K562 (cell line): Measurements from ENCODE around the gene CILP. TPM values are rescaled to one million over a fixed set of nuclear protein-coding genes. Genes with fewer than 3 reads are reported as not detected.

Experiments
- CHCHD3 ChIP-seq: fragments of 250-450 bp; sonication (Bioruptor Pico); IDR thresholded peaks from 2 replicates; pipeline ENCODE4 v2.1.2; 2022; ENCODE audit warnings: mild to moderate bottlenecking
- FUS ChIP-seq: fragments of 200-400 bp; formaldehyde crosslinking; optimal IDR thresholded peaks from 2 replicates; pipeline ENCODE3; 2017; ENCODE audit warnings: low read depth, low read length
- GTF2F1 ChIP-seq: IDR thresholded peaks from 2 replicates; pipeline ENCODE4 v1.6.1; 2011; ENCODE audit warnings: low read depth, low read length, improper control_type of control experiment
- HCFC1 ChIP-seq: IDR thresholded peaks from 2 replicates; pipeline ENCODE4 v1.6.1; 2012; ENCODE audit warnings: low read depth, low read length, improper control_type of control experiment
- HOXB6 ChIP-seq: fragments of 250-450 bp; sonication (Bioruptor Pico); IDR thresholded peaks from 2 replicates; pipeline ENCODE4 v1.5.1; 2022; ENCODE audit warnings: mild to moderate bottlenecking, borderline replicate concordance
- IRF2 ChIP-seq: sonication (generic); formaldehyde crosslinking; IDR thresholded peaks from 2 replicates; pipeline ENCODE4 v1.8.1; 2022; ENCODE audit warnings: mild to moderate bottlenecking, missing genetic modification reagents
- JUND ChIP-seq, 2 experiments: IDR thresholded peaks; 2 replicates in 1 of 2; 3 replicates in 1 of 2; pipeline ENCODE4 v1.6.1; 2011; ENCODE audit warnings: borderline replicate concordance in 2 of 2, low read depth in 2 of 2, low read length in 2 of 2, improper control_type of control experiment in 1 of 2, missing biosample characterization in 1 of 2, missing genetic modification characterization in 1 of 2, missing genetic modification reagents in 1 of 2
- MECOM ChIP-seq: fragments of 250-450 bp; sonication (Bioruptor Pico); IDR thresholded peaks from 2 replicates; pipeline ENCODE4 v1.8.0; 2022; ENCODE audit warnings: inconsistent platforms
- NELFE ChIP-seq: IDR thresholded peaks from 2 replicates; pipeline ENCODE4 v1.6.1; 2011; ENCODE audit warnings: mild to moderate bottlenecking; ENCODE audit not compliant: insufficient read depth, insufficient read length
- NFATC3 ChIP-seq: fragments of 450-650 bp; IDR thresholded peaks from 2 replicates; pipeline ENCODE4 v1.6.1; 2017; ENCODE audit warnings: mild to moderate bottlenecking
- NFIX ChIP-seq: fragments of 250-450 bp; sonication (Bioruptor Pico); IDR thresholded peaks from 2 replicates; pipeline ENCODE4 v1.4.0; 2020; ENCODE audit warnings: low read depth, mild to moderate bottlenecking, moderate library complexity
- NFXL1 ChIP-seq: fragments of 450-650 bp; formaldehyde crosslinking; IDR thresholded peaks from 2 replicates; pipeline ENCODE4 v1.4.0; 2021; ENCODE audit warnings: mild to moderate bottlenecking
- NRF1 ChIP-seq, 2 experiments: fragments of 450-650 bp; IDR thresholded peaks in 1 of 2; conservative IDR thresholded peaks in 1 of 2; 2 replicates each; pipeline ENCODE4 v1.6.1; 2014; ENCODE audit warnings: mild to moderate bottlenecking in 2 of 2
- PCBP2 ChIP-seq: fragments of 200-400 bp; formaldehyde crosslinking; IDR thresholded peaks from 2 replicates; pipeline ENCODE4 v1.6.1; 2018; ENCODE audit warnings: low read length, low read depth, mild to moderate bottlenecking, moderate library complexity; ENCODE audit not compliant: poor library complexity, severe bottlenecking
- PHF8 ChIP-seq: fragments of 200-600 bp; sonication (generic); IDR thresholded peaks from 2 replicates; pipeline ENCODE4 v1.6.1; 2012; ENCODE audit warnings: mixed run types, mild to moderate bottlenecking, inconsistent platforms, low read length, moderate library complexity, borderline replicate concordance
- SETDB1 ChIP-seq: IDR thresholded peaks from one replicate; pipeline ENCODE4 v1.6.1; 2012; ENCODE audit warnings: low read length, control low read depth, inconsistent platforms
- SRF ChIP-seq, 2 experiments: fragments of 250-450, 450-650 bp in 1 of 2; sonication (Bioruptor Pico) in 1 of 2; sonication (generic) in 1 of 2; formaldehyde crosslinking; IDR thresholded peaks; 2 replicates each; pipeline versions ENCODE4 v1.5.0 to v1.5.1; 2020 to 2022; ENCODE audit warnings: mild to moderate bottlenecking in 1 of 2, missing genetic modification reagents in 1 of 2
- TBL1XR1 ChIP-seq, 2 experiments: IDR thresholded peaks; 2 replicates each; pipeline ENCODE4 v1.6.1; 2012; ENCODE audit warnings: improper control_type of control experiment in 2 of 2, low read length in 2 of 2, mild to moderate bottlenecking in 1 of 2
- THRAP3 ChIP-seq: fragments of 450-650 bp; IDR thresholded peaks from 2 replicates; pipeline ENCODE4 v1.6.1; 2016; ENCODE audit warnings: mild to moderate bottlenecking, inconsistent platforms, borderline replicate concordance
- ZBTB8A ChIP-seq: fragments of 450-650 bp; IDR thresholded peaks from 2 replicates; pipeline ENCODE4 v1.6.1; 2018; ENCODE audit warnings: mild to moderate bottlenecking, moderate library complexity; ENCODE audit not compliant: partially characterized antibody
- ZKSCAN8 ChIP-seq: fragments of 200-800 bp; sonication (Bioruptor generic); IDR thresholded peaks from 2 replicates; pipeline ENCODE4 v1.6.1; 2016; ENCODE audit warnings: missing genetic modification characterization, missing compliant biosample characterization
- ZNF124 ChIP-seq: sonication (generic); formaldehyde crosslinking; IDR thresholded peaks from 2 replicates; pipeline ENCODE4 v1.8.1; 2022; ENCODE audit warnings: missing genetic modification reagents
- ZNF217 ChIP-seq: sonication (generic); formaldehyde crosslinking; IDR thresholded peaks from 2 replicates; pipeline ENCODE4 v1.8.0; 2022; ENCODE audit warnings: mild to moderate bottlenecking, missing genetic modification reagents
- ZNF239 ChIP-seq: fragments of 250-450 bp; sonication (Bioruptor Pico); IDR thresholded peaks from 2 replicates; pipeline ENCODE4 v1.4.0; 2020; ENCODE audit warnings: mild to moderate bottlenecking
- ZNF436 ChIP-seq: fragments of 250-450, 450-650 bp; sonication (Bioruptor Pico); formaldehyde crosslinking; IDR thresholded peaks from 2 replicates; pipeline ENCODE4 v1.7.0; 2020; ENCODE audit warnings: mild to moderate bottlenecking
- ZNF444 ChIP-seq: fragments of 250-450 bp; sonication (Bioruptor Pico); IDR thresholded peaks from 2 replicates; pipeline ENCODE4 v1.4.0; 2020; ENCODE audit warnings: mild to moderate bottlenecking, moderate library complexity
- ZNF584 ChIP-seq: fragments of 200-800 bp; sonication (Bioruptor generic); IDR thresholded peaks from 2 replicates; pipeline ENCODE4 v1.6.1; 2016; ENCODE audit warnings: low read depth, mild to moderate bottlenecking, missing genetic modification characterization, missing compliant biosample characterization
- polyA plus RNA-seq, 8 experiments: library from polyadenylated mRNA; depleted of rRNA in 4 of 8; stranded (reverse) in 5 of 8; unstranded in 3 of 8; fragments of >200 nt; fragmentation: Nextera tagmentation in 2 of 8; fragmentation: Illumina TruSeq in 1 of 8; extraction: Ambion mirVana in 2 of 8; extraction: Trizol in 1 of 8; gene quantifications; 2 replicates each; pipeline versions ENCODE4 v1.2.1 to v1.2.3, GENCODE V29; 2011 to 2014; ENCODE audit warnings: inconsistent platforms in 1 of 8, missing spikeins in 1 of 8
- total RNA-seq, 7 experiments: library from RNA; depleted of rRNA in 6 of 7; stranded (reverse); fragments of >200 nt in 6 of 7; fragmentation: Illumina TruSeq in 2 of 7; extraction: Trizol in 2 of 7; gene quantifications; 2 replicates each; pipeline versions ENCODE4 v1.2.1 to v1.2.3, GENCODE V29; 2011 to 2021; ENCODE audit warnings: low replicate concordance in 1 of 7
- TF ChIP-seq, protein P1 (sequence below): fragments of 250-450 bp; sonication (Bioruptor Pico); IDR thresholded peaks from 2 replicates; pipeline ENCODE4 v1.5.0; 2020; ENCODE audit warnings: mild to moderate bottlenecking
- TF ChIP-seq, protein P2 (sequence below): fragments of 450-650 bp; IDR thresholded peaks from 2 replicates; pipeline ENCODE4 v1.6.1; 2016; ENCODE audit warnings: antibody characterized with exemption
- TF ChIP-seq, protein P3 (sequence below): fragments of 250-450 bp; sonication (Bioruptor Pico); IDR thresholded peaks from 2 replicates; pipeline ENCODE4 v1.8.0; 2021; ENCODE audit warnings: moderate library complexity, mild to moderate bottlenecking, inconsistent platforms

Gene CILP
- total and polyA plus RNA-seq, 9 of the 15 experiments (the other 6 are each of a cell fraction or from before 2014, with no cell fraction given) = 0.03 TPM; not detected in 8

DNA sequence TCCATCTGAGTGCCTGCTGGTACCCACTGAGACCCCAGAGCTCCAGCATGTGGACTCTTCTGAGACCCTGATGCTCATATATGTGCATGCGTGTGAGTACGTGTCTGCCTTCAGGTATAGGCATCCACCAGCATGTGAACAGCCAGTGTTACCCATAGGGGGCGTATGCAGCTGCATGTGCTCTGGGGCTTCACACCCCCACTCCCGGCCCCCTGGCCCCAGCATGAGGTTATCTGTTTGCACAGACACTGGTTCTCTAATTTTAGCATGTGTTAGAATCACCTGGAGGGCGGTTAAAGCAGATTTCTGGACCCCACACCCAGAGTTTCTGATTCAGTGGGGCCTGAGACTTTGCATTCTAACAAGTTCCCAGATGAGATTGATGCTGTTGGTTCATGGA lies 824 bp upstream of the CILP start (continued):
- no peak for TF ChIP-seq NFIX (CRISPR knock-in tag)
- TF ChIP-seq IRF2 (CRISPR knock-in tag) = no peak
- no peak for TF ChIP-seq THRAP3
- TF ChIP-seq ZBTB8A = no peak
- TF ChIP-seq SRF (CRISPR knock-in tag; IDR thresholded peaks at IDR 0.05) = peak in 1 of 2 experiments; percentile 42; a peak in 1 of 4 replicates
- no peak for TF ChIP-seq ZNF217 (CRISPR knock-in tag)
- TF ChIP-seq JUND (IDR thresholded peaks at IDR 0.05; ENCODE audit: borderline replicate concordance, low read depth, low read length) = peak; percentile 57; the same call in 1 of the 2 replicates
- peak; percentile 64; the same call in 1 of the 3 replicates for TF ChIP-seq JUND (tag; IDR thresholded peaks at IDR 0.05; ENCODE audit: borderline replicate concordance, low read depth, low read length)
- no peak for TF ChIP-seq PCBP2
- TF ChIP-seq SETDB1 = no peak
- no peak for TF ChIP-seq ZNF124 (CRISPR knock-in tag)
- no peak for TF ChIP-seq HOXB6
- TF ChIP-seq ZNF584 (CRISPR knock-in tag) = no peak
- TF ChIP-seq CHCHD3 (CRISPR knock-in tag) = no peak
- TF ChIP-seq, protein P1, sequence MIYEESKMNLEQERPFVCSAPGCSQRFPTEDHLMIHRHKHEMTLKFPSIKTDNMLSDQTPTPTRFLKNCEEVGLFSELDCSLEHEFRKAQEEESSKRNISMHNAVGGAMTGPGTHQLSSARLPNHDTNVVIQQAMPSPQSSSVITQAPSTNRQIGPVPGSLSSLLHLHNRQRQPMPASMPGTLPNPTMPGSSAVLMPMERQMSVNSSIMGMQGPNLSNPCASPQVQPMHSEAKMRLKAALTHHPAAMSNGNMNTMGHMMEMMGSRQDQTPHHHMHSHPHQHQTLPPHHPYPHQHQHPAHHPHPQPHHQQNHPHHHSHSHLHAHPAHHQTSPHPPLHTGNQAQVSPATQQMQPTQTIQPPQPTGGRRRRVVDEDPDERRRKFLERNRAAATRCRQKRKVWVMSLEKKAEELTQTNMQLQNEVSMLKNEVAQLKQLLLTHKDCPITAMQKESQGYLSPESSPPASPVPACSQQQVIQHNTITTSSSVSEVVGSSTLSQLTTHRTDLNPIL (CRISPR knock-in tag) = no peak
- no peak for TF ChIP-seq NELFE
- no peak for TF ChIP-seq PHF8
- no peak for TF ChIP-seq ZKSCAN8 (CRISPR knock-in tag)
- no peak for TF ChIP-seq ZNF436
- TF ChIP-seq NFATC3 = no peak
- TF ChIP-seq, protein P2, sequence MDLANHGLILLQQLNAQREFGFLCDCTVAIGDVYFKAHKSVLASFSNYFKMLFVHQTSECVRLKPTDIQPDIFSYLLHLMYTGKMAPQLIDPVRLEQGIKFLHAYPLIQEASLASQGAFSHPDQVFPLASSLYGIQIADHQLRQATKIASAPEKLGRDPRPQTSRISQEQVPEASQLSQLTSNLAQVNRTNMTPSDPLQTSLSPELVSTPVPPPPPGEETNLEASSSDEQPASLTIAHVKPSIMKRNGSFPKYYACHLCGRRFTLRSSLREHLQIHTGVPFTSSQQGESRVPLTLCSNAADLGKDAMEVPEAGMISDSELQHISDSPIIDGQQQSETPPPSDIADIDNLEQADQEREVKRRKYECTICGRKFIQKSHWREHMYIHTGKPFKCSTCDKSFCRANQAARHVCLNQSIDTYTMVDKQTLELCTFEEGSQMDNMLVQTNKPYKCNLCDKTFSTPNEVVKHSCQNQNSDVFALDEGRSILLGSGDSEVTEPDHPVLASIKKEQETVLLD = no peak
- TF ChIP-seq GTF2F1 = no peak
- no peak for TF ChIP-seq NFXL1 (CRISPR knock-in tag)
- TF ChIP-seq TBL1XR1 (IDR thresholded peaks at IDR 0.05; ENCODE audit: low read length in 2 of 2) = peak in 1 of 2 experiments; percentile 74; a peak in 2 of 4 replicates
- TF ChIP-seq, protein P3, sequence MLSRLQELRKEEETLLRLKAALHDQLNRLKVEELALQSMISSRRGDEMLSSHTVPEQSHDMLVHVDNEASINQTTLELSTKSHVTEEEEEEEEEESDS (CRISPR knock-in tag) = no peak
- no peak for TF ChIP-seq ZNF444 (CRISPR knock-in tag)
- TF ChIP-seq FUS = no peak
- peak in 1 of 2 experiments; percentile 39; a peak in 1 of 4 replicates for TF ChIP-seq NRF1 (conservative IDR thresholded peaks at IDR 0.05 in 1 of 2, IDR thresholded peaks at IDR 0.05 in 1 of 2)
- no peak; the same call in 1 of the 2 replicates for TF ChIP-seq MECOM (CRISPR knock-in tag)
- no peak for TF ChIP-seq HCFC1
- no peak for TF ChIP-seq ZNF239
